Measurements from ENCODE around the gene CFAP70. TPM values are rescaled to one million over a fixed set of nuclear protein-coding genes. Genes with fewer than 3 reads are reported as not detected.
"Not testable (repeated sequence)": the region's sequence is repeated elsewhere in the genome, so short reads cannot be mapped to it uniquely, and the experiment has no call there.

The CFAP70 gene
- total RNA-seq, 2 donors from 2014 or later: 0.50 to 1.5 TPM

DNA sequence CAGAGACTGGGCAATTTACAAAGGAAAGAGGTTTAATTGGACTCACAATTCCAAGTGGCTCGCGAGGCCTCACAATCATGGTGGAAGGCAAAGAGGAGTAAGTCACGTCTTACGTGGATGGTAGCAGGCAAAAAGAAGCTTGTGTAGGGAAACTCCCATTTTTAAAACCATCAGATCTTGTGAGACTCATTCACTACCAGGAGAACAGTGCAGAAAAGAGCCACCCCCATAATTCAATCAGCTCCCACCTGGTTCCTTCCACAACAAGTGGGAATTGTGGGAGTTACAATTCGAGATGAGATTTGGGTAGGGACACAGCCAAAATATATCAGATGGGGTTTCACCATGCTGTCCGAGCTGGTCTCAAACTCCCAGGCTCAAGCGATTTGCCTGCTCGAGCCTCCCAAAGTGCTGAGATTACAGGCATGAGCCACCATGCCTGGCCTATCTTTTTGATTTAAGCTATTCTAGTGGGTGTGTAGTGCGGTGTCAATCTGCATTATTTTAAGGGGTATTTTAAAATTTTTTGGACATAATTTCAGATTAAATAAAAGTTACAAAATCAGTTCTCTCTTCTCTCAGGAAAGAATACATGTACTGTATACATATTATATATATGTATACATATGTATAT is 97.2 kb downstream of the CFAP70 start:
- peaks cover 3% of the 10 kb centered on the region for H3K9me3 Mint-ChIP-seq

DNA sequence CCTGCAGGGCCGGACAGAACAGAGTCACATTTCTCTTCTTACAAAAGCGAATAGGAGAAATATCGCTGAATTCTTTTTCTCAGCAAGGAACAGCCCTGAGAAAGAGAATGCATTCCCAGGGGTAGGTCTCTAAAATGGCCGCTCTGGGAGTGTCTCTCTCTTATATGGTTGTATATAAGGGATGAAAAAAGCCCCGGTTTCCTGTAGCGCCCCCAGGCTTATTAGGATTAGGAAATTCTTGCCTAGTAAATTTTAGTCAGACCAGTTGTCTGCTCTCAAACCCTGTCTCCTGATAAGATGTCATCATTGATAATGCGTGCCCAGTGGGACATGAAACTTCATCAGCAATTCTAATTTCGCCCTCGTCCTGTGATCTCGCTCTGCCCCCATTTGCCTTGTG is 100.1 kb downstream of the CFAP70 start:
- H3K27me3 Mint-ChIP-seq; ATAC-seq; H3K9me3 Mint-ChIP-seq; DNase-seq (ENCODE audit: low spot score); H3K4me3 Mint-ChIP-seq; H3K4me1 Mint-ChIP-seq (ENCODE audit: low read depth in 2 of 2); H3K36me3 Mint-ChIP-seq; H3K27ac Mint-ChIP-seq: not testable (repeated sequence)

More for the DNA sequence above, 97.2 kb downstream of the CFAP70 start:
- no peaks in the 10 kb centered on the region for H3K4me1 Mint-ChIP-seq (ENCODE audit: low read depth in 2 of 2)
- H3K27me3 Mint-ChIP-seq: peaks cover 6 to 7% of the 10 kb centered on the region in 2 donors
- no peak overlapping the region for H3K4me3 Mint-ChIP-seq
- H3K27ac Mint-ChIP-seq: peak overlapping the region in 1 of 2 donors; percentile 49
- DNase-seq (ENCODE audit: low spot score): no peak
- ATAC-seq: no peak
- H3K36me3 Mint-ChIP-seq: peaks cover 5% of the 10 kb centered on the region

DNA sequence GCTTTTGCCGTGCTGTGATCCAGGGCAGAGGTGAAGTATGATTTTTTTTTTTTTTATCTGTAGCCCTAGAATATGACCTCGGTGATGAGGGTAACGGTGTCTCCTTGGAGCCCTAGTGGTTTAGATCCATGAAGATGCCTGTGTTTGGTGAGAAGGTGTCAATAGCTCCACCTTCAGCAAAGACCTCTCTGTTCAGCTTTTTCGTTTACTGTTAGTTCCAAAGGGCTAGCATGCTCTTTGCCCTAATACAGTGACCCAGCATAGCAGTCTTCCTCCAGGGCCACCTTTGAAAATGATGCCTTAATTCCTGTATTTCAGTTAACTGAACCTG is 105.5 kb downstream of the CFAP70 start:
- ATAC-seq (no peak), DNase-seq (ENCODE audit: low spot score) (no peak)
- peak overlapping the region; percentile 94 to 98 for H3K27ac Mint-ChIP-seq
- peak overlapping the region; percentile 99 for H3K4me3 Mint-ChIP-seq
- peaks cover under 1% of the 10 kb centered on the region for H3K9me3 Mint-ChIP-seq
- no peaks in the 10 kb centered on the region for H3K27me3 Mint-ChIP-seq
- peaks cover 20 to 23% of the 10 kb centered on the region in 2 donors for H3K4me1 Mint-ChIP-seq (ENCODE audit: low read depth in 2 of 2)
- peaks cover 10% of the 10 kb centered on the region for H3K36me3 Mint-ChIP-seq

DNA sequence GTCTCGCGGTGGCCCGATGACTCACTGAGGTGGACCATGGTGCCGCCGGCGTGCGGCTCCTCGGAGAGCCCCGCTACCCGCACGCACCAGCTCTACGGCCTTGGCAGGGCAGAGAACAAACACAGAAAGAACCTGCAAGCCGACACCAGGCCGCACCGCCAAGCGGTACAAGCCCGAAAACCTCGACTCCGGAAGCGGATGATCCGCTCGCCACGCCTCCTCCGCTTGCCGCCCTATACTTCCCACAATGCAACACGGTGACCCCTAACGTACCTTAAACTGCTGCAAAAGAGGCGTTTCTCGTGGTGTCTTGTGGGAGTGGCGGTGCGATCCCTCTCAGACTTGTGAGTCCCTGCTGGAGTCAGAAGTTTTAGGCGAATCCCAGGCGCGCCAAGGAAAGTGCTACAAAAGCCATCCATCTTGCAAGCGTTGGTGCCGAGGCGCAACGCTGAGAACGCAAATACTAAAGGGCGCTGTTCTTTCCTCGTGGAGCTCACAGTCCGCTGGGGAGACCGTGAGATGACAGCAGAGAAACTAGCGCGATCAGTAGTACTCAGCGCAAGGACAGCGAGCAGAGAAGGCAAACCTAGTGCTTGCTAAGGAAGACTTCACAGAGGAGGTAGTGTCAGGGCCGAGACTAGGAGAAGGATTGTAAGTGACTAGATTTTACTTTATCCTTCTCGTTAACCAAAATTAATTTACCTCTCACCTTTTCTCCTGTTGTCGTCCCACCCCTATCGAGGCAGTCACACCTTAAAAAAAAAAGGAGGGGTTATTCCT is 106.0 kb downstream of the CFAP70 start, which contains the start of gene MRPS16:
MRPS16 (minus strand) TSS at position 200 of the 780 bp plus-strand sequence; CDS start at position 38, 162 bp downstream.
- Mint-ChIP-seq H3K27me3 (no peaks in the 10 kb centered on the region), H3K36me3 (peaks cover 10% of the 10 kb centered on the region), H3K4me3 (peak within 1 kb of the TSS; percentile 99), H3K27ac (peak within 1 kb of the TSS; percentile 94 to 98), H3K4me1 (ENCODE audit: low read depth in 2 of 2) (peaks cover 25 to 26% of the 10 kb centered on the region in 2 donors), H3K9me3 (no peaks in the 10 kb centered on the region)
- DNase-seq (ENCODE audit: low spot score) (peak; percentile 95), ATAC-seq (peak; percentile 95 to 98)

DNA sequence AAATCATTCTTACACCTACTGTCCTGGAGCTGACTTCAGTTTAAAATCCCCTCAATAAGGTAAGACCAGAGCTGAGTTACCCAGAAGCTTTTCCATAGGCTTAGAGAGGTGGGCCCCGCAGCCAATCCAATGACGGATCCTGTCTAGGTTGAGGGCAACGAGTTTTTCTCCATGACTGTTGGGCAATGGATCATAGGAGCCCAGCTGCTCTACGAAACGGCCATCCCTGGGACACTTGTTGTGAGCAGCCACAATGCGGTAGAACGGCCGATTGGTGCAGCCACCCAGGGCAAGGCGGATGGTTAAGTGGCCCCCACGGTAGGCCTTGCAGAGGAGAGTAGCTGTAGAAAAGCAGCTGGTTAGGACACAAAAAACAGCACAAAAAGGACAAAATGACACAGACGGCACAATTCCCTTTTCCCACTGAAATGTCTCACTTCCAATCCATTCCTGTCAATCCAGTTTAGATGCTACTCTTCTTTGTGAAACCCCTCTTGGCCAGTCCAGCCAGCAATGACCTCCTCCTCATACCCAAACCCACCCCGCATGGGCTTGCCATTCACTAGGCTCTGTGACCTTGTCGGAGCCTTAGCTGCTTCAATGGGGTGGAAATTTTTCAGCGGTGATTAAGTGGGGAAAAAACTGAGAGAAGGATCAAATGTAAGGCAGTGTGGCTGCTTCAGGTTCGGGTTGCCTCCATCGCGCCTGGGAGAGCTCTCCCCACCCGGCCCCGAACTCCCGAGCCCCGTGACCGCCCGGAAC is 106.8 kb downstream of the CFAP70 start:
- H3K4me1 Mint-ChIP-seq (ENCODE audit: low read depth in 2 of 2): peaks cover 26 to 28% of the 10 kb centered on the region in 2 donors
- H3K27me3 Mint-ChIP-seq: no peaks in the 10 kb centered on the region
- DNase-seq (ENCODE audit: low spot score) (no peak), ATAC-seq (no peak)
- peaks cover 10% of the 10 kb centered on the region for H3K36me3 Mint-ChIP-seq
- H3K9me3 Mint-ChIP-seq: no peaks in the 10 kb centered on the region
- H3K27ac Mint-ChIP-seq: peak overlapping the region; percentile 94 to 98
- peak overlapping the region; percentile 99 for H3K4me3 Mint-ChIP-seq

DNA sequence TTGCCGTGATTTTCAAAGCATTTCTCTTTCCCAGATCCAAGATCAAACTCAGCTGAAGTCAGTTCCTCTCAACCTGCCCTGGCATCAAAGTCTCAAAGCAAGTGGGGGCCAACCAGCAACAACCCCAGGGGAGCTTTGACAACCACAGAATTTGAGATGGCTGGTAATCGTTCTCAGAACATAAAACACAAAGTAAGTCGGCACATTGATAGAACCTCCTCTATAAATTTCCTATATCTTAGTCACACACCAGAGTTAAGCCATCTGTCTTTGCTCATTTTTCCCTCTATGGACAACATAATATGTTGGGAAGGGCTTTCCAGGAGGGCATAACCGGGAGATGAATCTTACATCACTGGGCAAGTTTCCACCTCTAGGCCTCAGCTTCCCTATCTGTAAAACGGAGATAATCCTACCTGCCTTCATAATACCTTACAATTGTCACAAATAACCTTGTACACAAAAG is 110.4 kb downstream of the CFAP70 start:
- peaks cover 45 to 51% of the 10 kb centered on the region in 2 donors for H3K4me1 Mint-ChIP-seq (ENCODE audit: low read depth in 2 of 2)
- H3K9me3 Mint-ChIP-seq: no peaks in the 10 kb centered on the region
- peak overlapping the region; percentile 90 for H3K4me3 Mint-ChIP-seq
- peaks cover 32% of the 10 kb centered on the region for H3K36me3 Mint-ChIP-seq
- H3K27me3 Mint-ChIP-seq: no peaks in the 10 kb centered on the region
- DNase-seq (ENCODE audit: low spot score) (no peak), ATAC-seq (no peak)
- H3K27ac Mint-ChIP-seq: peak overlapping the region; percentile 84 to 94

DNA sequence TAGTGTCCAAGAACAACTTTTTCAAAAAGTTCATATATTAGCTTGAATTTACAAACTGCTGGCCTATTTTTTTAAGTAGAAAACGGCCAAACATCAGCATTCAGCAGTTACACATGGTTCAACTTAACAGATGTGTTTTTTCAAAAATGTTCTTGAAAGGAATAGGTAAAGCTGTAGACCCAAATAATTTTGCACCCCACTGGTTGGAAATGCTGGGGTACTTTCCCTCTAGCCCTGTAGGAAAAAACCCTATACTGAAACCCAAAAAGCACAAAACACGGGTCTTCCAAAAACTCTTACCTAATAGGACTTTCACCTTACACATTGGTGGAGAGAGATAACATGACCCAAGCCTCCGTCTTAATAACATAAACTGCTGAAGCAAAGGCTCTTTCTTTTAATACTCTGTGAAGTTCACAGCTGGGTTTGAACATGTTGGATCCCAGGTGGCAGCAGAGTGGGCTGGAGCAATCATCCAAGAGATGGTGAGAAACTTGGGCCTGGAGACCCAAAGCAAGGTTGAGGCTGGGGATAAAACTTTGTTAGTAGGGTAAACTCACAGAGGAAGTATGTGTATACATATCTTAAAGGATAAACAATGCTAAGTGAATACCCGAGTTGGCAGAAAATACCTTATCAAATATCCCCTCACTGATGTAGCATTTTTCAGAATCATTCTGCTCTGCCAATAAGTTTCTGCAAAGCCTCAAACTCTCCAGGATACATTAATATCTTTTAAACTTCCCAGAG is 111.0 kb downstream of the CFAP70 start:
- peak overlapping the region; percentile 84 to 94 for H3K27ac Mint-ChIP-seq
- ATAC-seq: no peak
- H3K27me3 Mint-ChIP-seq: no peaks in the 10 kb centered on the region
- peak overlapping the region; percentile 90 for H3K4me3 Mint-ChIP-seq
- no peak for DNase-seq (ENCODE audit: low spot score)
- H3K4me1 Mint-ChIP-seq (ENCODE audit: low read depth in 2 of 2): peaks cover 41 to 48% of the 10 kb centered on the region in 2 donors
- H3K36me3 Mint-ChIP-seq: peaks cover 37% of the 10 kb centered on the region
- no peaks in the 10 kb centered on the region for H3K9me3 Mint-ChIP-seq

DNA sequence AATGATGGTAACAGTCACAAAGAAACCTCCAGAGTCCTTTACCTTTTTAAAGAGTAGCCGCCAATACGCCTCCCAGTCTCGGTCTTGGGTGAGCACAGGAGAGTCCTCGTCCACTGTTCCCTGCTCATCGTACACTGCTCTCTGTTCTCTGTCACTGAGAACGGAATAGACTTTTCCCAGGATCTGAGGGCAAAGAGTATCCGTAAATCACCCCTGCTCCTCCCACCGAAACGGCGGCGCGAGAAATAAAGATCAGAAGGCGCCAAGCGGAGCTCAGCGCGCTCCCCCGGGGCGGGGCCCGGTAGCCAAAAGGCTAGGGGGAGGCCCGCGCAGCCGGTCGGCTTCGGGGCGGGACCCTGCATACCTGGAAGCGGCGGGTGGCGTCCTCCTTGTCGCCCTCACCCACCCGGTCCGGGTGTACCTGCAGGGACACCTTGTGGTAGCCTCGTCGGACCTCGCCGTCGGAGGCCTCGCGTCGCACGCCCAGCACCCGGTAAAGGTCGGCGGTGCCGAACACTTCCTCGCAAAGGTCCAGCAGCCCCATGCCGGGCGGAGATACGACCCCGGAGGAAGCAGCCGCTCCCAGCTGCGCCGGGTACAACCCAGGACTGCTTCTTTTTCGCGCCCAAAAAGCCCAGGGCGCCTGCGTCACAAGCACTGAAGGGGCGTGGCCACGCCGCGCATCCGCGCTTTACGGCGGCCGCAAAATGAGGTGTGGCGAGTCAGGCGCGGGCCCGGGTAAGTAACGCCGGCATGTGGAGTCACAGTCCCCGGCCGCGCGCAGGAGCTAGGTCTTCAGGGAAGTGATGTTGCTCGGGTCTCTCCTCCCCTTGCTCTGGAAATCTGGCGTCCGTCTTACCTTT is 111.8 kb downstream of the CFAP70 start, which contains the start of gene DNAJC9:
DNAJC9 (minus strand) TSS at position 610 of the 863 bp plus-strand sequence; CDS start at position 544, 66 bp downstream.
- peak; percentile 96 for DNase-seq (ENCODE audit: low spot score)
- peak; percentile 92 to 93 for ATAC-seq
- Mint-ChIP-seq H3K27me3 (no peaks in the 10 kb centered on the region), H3K4me3 (peak within 1 kb of the TSS; percentile 90), H3K36me3 (peaks cover 43% of the 10 kb centered on the region), H3K9me3 (no peaks in the 10 kb centered on the region), H3K4me1 (ENCODE audit: low read depth in 2 of 2) (peaks cover 36 to 44% of the 10 kb centered on the region in 2 donors), H3K27ac (peak within 1 kb of the TSS; percentile 84 to 94)

DNA sequence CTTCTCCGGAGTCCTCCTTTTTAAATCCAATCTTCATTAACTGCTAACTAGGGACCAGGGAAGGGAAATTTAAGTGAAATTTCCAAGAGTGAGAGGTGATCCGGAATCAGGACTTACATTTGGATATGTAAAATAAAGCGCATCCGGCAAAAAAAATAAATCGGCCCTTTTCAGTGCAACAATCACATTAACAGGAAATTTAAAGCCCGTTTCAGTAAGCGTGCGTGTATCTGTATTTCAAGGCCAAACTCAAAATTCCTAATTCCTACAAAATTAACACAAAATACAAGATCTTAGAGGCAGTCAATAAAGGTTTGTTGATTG is 112.4 kb downstream of the CFAP70 start:
- H3K4me3 Mint-ChIP-seq: peak overlapping the region; percentile 90
- peak overlapping the region; percentile 84 to 94 for H3K27ac Mint-ChIP-seq
- H3K4me1 Mint-ChIP-seq (ENCODE audit: low read depth in 2 of 2): peaks cover 31 to 44% of the 10 kb centered on the region in 2 donors
- no peaks in the 10 kb centered on the region for H3K9me3 Mint-ChIP-seq
- H3K36me3 Mint-ChIP-seq: peaks cover 44% of the 10 kb centered on the region
- ATAC-seq (no peak), DNase-seq (ENCODE audit: low spot score) (no peak)
- H3K27me3 Mint-ChIP-seq: no peaks in the 10 kb centered on the region

DNA sequence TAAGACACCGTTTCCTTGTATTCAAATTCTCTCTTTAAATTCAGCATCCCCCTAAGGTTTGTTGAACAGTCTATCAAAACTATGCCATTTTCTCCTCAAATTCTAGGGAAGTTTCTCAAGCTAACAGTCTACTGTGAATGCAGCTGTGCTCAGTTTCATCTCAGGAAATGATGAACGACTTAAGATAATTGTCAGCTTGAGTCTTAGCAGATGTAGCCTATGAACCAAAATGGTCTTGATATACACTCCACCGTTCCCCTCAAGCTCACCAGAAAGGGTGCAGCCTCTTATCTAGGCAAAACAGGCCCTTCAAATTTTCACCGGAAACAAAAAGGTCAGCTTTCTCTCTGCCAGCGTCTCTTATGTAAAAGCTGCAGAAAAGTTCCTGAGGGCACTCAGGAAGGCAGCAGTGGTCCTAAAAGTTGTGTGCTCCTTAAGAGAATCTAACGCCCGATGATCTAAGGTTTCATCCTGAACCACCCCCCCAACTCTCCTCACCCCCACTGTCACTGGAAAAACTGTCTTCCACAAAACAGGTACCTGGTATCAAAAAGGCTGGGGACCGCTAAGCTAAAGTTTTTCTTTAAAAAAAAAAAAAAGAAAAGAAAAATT is 113.7 kb downstream of the CFAP70 start:
- ATAC-seq (no peak), DNase-seq (ENCODE audit: low spot score) (no peak)
- no peaks in the 10 kb centered on the region for H3K27me3 Mint-ChIP-seq
- peaks cover 22 to 33% of the 10 kb centered on the region in 2 donors for H3K4me1 Mint-ChIP-seq (ENCODE audit: low read depth in 2 of 2)
- no peaks in the 10 kb centered on the region for H3K9me3 Mint-ChIP-seq
- peak overlapping the region; percentile 90 for H3K4me3 Mint-ChIP-seq
- H3K27ac Mint-ChIP-seq: peak overlapping the region; percentile 7 to 94
- peaks cover 38% of the 10 kb centered on the region for H3K36me3 Mint-ChIP-seq

DNA sequence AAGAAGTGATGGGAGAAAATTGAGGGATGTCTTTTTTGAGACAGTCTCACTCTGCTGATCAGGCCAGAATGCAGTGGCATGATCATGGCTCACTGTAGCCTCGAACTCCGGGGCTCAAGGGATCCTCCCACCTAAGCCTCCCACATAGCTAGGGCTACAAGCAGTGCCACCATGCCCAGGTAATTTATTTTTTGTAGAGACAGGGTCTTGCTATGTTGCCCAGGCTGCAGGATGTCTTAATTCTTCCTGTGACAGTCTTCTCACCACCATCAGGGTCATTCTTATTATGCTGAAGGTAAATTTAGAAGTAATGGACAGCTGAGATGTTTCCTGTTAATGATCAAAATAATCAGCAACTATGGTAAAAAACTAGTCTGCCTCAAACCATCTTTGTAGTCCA is 118.8 kb downstream of the CFAP70 start:
- Mint-ChIP-seq H3K4me1 (ENCODE audit: low read depth in 2 of 2) (peaks cover 7 to 10% of the 10 kb centered on the region in 2 donors), H3K4me3 (no peak overlapping the region), H3K27ac (no peak overlapping the region), H3K9me3 (no peaks in the 10 kb centered on the region), H3K27me3 (no peaks in the 10 kb centered on the region), H3K36me3 (peaks cover 26% of the 10 kb centered on the region)
- no peak for DNase-seq (ENCODE audit: low spot score)
- ATAC-seq: no peak

DNA sequence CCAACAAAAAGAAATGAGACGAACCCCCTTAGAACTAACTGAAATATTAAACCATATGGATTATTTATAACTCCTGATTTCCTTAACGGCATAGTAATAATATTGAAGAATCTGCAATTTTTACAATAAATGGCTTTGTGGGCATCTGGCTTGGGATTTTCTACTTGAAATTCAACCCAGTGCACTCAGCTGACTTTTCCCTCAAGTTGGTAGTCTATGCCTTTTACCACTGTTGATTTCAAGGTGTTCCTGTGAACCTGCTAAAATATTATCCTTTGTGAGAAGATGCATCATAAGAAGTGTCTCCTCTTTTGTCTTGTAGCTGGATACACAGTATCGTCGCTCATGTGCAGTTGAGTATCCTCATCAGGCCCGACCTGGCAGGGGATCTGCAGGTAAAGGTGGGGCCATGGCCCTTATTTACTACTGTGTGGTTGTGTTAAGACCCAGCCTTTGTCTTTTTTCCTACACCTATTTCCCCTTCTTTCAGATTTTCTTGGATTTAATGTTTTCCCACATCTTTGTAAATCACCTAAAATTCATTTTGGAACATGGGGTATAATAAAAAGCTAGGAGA is 119.6 kb downstream of the CFAP70 start:
- Mint-ChIP-seq H3K27me3 (no peaks in the 10 kb centered on the region), H3K36me3 (peaks cover 25% of the 10 kb centered on the region), H3K4me1 (ENCODE audit: low read depth in 2 of 2) (peaks cover 1 to 2% of the 10 kb centered on the region in 2 donors), H3K4me3 (no peak overlapping the region), H3K9me3 (no peaks in the 10 kb centered on the region), H3K27ac (no peak overlapping the region)
- DNase-seq (ENCODE audit: low spot score) (no peak), ATAC-seq (no peak)

Measured in natural killer cell treated with Interleukin-12 subunit alpha and Interleukin-12 subunit beta and Interleukin-15 and Interleukin-18, amount 100 ng/mL, for 72 hours (primary cell).